ENCODE data around the gene SENP7. TPM values are rescaled to one million over a fixed set of nuclear protein-coding genes. Genes with fewer than 3 reads are reported as not detected.
A peak's percentile ranks its signal among the peaks of the same experiment; 100 is the strongest.
"Not testable (repeated sequence)": the region's sequence is repeated elsewhere in the genome, so short reads cannot be mapped to it uniquely, and the experiment has no call there.

The SENP7 gene
- total and polyA plus RNA-seq, 4 experiments from 2014 or later: 9.7 to 69.8 (median 40.8) TPM

DNA sequence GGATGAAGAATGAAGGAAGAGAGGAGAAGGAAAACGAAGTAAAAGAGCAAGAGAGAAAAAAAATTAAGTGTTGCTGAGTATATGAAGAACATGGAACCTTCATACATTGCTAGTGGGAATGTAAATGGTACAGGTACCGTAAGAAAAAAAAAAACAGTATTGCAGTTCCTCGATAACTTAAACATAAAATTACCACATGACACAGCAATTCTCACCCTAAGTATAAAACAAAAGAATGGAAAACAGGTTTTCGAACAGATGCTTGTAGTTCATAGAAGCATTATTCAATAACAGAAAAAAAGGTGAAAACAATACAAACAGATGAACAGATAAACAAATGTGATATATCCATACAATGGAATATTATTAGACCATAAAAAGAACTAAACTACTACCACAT lies 51.6 kb downstream of the SENP7 start:
- peak overlapping the region in 1 of 8 donors; percentile 41 for H3K4me3 Mint-ChIP-seq
- peaks cover 38 to 59% (median 41%) of the 10 kb centered on the region in 4 donors for H3K4me1 Mint-ChIP-seq
- POLR2A ChIA-PET (ENCODE audit: partially characterized antibody): no interaction called here
- DNase-seq: no peak
- Histone ChIP-seq H3K27ac (ENCODE audit: low read depth, low read length) (no peak overlapping the region), H3K4me1 (ENCODE audit: insufficient read depth, low read length) (peaks cover 17% of the 10 kb centered on the region), H3K9me3 (ENCODE audit: control insufficient read depth in 1 of 2, low read length in 2 of 2) (no peaks in the 10 kb centered on the region), H3K36me3 (ENCODE audit: insufficient read depth, low read length) (peaks cover 10% of the 10 kb centered on the region), H3K27me3 (ENCODE audit: insufficient read depth, low read length) (no peaks in the 10 kb centered on the region), H3K4me3 (ENCODE audit: low read length in 2 of 2) (no peak overlapping the region)
- peak overlapping the region in 4 of 7 donors; percentile 18 to 75 (median 38) for H3K27ac Mint-ChIP-seq
- peaks cover 35 to 39% of the 10 kb centered on the region in 2 donors for H3K36me3 Mint-ChIP-seq
- CTCF ChIA-PET (ENCODE audit: partially characterized antibody): no interaction called here
- H3K27me3 Mint-ChIP-seq: no peaks in the 10 kb centered on the region
- intact Hi-C loops (cut with micrococcal nuclease): loop anchor here (10.0 kb wide), 1 partner anchor 47 kb away; no protein-coding TSS in a partner anchor
- H3K9me3 Mint-ChIP-seq: peaks cover 0 to 2% (median 0%) of the 10 kb centered on the region in 8 donors

DNA sequence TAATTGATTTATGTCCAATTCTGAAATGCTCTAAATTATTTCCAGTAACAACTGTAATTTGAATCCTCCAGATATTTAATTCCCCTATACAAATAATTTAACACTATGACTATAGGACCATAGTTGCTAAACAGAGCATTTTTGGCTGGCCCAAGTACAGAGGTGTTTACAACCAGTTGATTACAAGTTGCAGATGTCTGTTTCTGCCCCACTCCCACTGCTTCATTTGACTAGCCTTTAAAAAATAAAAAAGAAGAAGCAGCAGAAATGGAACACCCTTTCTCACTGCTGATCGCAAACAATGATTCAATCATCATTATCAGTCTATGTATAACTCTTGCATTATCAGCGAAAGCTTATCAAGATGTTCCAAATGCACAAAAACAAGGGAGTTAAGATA lies 54.6 kb downstream of the SENP7 start:
- ChIA-PET POLR2A (ENCODE audit: partially characterized antibody) (no interaction called here), CTCF (ENCODE audit: partially characterized antibody) (no interaction called here)

DNA sequence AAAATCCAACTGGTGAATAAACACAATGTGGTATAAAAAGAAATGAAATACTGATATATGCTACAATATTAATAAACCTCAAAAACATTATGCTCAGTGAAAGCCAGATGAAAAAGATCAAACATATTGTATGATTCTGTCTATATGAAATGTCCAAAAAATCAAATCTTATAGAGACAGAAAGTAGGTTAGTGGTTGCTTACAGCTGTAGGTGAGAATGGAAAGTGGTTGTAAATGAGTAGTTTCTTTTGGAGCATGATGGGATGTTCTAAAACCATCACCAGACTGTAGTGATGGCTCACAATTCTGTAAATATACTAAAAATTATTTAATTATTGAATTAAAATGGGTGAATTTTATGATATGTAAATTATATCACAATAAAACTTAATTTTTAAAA lies 58.4 kb downstream of the SENP7 start:
- CTCF ChIA-PET (ENCODE audit: partially characterized antibody): no interaction called here
- Histone ChIP-seq H3K36me3 (ENCODE audit: insufficient read depth, low read length) (peaks cover 14% of the 10 kb centered on the region), H3K9me3 (ENCODE audit: control insufficient read depth in 1 of 2, low read length in 2 of 2) (no peaks in the 10 kb centered on the region), H3K4me1 (ENCODE audit: insufficient read depth, low read length) (no peaks in the 10 kb centered on the region), H3K27me3 (ENCODE audit: insufficient read depth, low read length) (no peaks in the 10 kb centered on the region), H3K27ac (ENCODE audit: low read depth, low read length) (no peak overlapping the region), H3K4me3 (ENCODE audit: low read length in 2 of 2) (no peak overlapping the region)
- POLR2A ChIA-PET (ENCODE audit: partially characterized antibody): no interaction called here
- no peaks in the 10 kb centered on the region for H3K27me3 Mint-ChIP-seq
- H3K4me3 Mint-ChIP-seq: no peak overlapping the region
- H3K4me1 Mint-ChIP-seq: peaks cover 26 to 28% (median 27%) of the 10 kb centered on the region in 4 donors
- H3K36me3 Mint-ChIP-seq: peaks cover 39 to 40% of the 10 kb centered on the region in 2 donors
- intact Hi-C loops (cut with micrococcal nuclease): no loop called here
- peaks cover 0 to 5% (median 0%) of the 10 kb centered on the region in 8 donors for H3K9me3 Mint-ChIP-seq
- no peak for DNase-seq
- peak overlapping the region in 3 of 7 donors; percentile 13 to 23 (median 13) for H3K27ac Mint-ChIP-seq

More for the DNA sequence above, 54.6 kb downstream of the SENP7 start:
- Histone ChIP-seq H3K4me3 (ENCODE audit: low read length in 2 of 2) (no peak overlapping the region), H3K27ac (ENCODE audit: low read depth, low read length) (no peak overlapping the region), H3K27me3 (ENCODE audit: insufficient read depth, low read length) (no peaks in the 10 kb centered on the region), H3K9me3 (ENCODE audit: control insufficient read depth in 1 of 2, low read length in 2 of 2) (no peaks in the 10 kb centered on the region), H3K4me1 (ENCODE audit: insufficient read depth, low read length) (no peaks in the 10 kb centered on the region), H3K36me3 (ENCODE audit: insufficient read depth, low read length) (peaks cover 14% of the 10 kb centered on the region)
- intact Hi-C loops (cut with micrococcal nuclease): no loop called here
- Mint-ChIP-seq H3K27ac (no peak overlapping the region), H3K9me3 (peaks cover 0 to 2% (median 0%) of the 10 kb centered on the region in 8 donors), H3K4me1 (peaks cover 27 to 34% (median 30%) of the 10 kb centered on the region in 4 donors), H3K4me3 (no peak overlapping the region), H3K27me3 (no peaks in the 10 kb centered on the region), H3K36me3 (peaks cover 37 to 41% of the 10 kb centered on the region in 2 donors)
- no peak for DNase-seq

DNA sequence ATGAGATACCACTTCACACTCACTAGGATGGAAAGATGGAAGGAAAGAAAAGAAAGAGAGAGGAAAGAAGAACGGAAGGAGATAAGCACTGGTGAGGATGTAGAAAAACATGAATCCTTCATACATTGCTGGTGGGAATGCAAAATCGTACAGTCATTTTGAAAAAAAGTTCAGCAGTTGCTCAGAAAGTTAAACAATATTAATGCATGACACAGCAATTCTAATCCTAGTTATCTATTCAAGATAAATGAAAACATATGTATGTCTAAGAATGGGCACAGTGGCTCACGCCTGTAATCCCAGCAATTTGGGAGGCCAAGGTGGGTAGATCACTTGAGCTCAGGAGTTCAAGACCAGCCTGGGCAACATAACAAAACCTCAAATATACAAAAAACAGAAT lies 59.1 kb downstream of the SENP7 start:
- peak overlapping the region in 4 of 7 donors; percentile 26 to 86 (median 47) for H3K27ac Mint-ChIP-seq
- H3K4me1 Mint-ChIP-seq: peaks cover 25 to 32% (median 27%) of the 10 kb centered on the region in 4 donors
- H3K9me3 Mint-ChIP-seq: peaks cover 0 to 5% (median 0%) of the 10 kb centered on the region in 8 donors
- peaks cover 14% of the 10 kb centered on the region for H3K36me3 ChIP-seq (ENCODE audit: insufficient read depth, low read length)
- ChIA-PET POLR2A (ENCODE audit: partially characterized antibody) (no interaction called here), CTCF (ENCODE audit: partially characterized antibody) (no interaction called here)
- H3K4me3 ChIP-seq (ENCODE audit: low read length in 2 of 2): no peak overlapping the region
- no peak for DNase-seq
- H3K27me3 ChIP-seq (ENCODE audit: insufficient read depth, low read length): no peaks in the 10 kb centered on the region
- no peak overlapping the region for H3K27ac ChIP-seq (ENCODE audit: low read depth, low read length)
- no peaks in the 10 kb centered on the region for H3K27me3 Mint-ChIP-seq
- peaks cover 40 to 44% of the 10 kb centered on the region in 2 donors for H3K36me3 Mint-ChIP-seq
- H3K9me3 ChIP-seq (ENCODE audit: control insufficient read depth in 1 of 2, low read length in 2 of 2): no peaks in the 10 kb centered on the region
- no peak overlapping the region for H3K4me3 Mint-ChIP-seq
- H3K4me1 ChIP-seq (ENCODE audit: insufficient read depth, low read length): no peaks in the 10 kb centered on the region
- intact Hi-C loops (cut with micrococcal nuclease): no loop called here

DNA sequence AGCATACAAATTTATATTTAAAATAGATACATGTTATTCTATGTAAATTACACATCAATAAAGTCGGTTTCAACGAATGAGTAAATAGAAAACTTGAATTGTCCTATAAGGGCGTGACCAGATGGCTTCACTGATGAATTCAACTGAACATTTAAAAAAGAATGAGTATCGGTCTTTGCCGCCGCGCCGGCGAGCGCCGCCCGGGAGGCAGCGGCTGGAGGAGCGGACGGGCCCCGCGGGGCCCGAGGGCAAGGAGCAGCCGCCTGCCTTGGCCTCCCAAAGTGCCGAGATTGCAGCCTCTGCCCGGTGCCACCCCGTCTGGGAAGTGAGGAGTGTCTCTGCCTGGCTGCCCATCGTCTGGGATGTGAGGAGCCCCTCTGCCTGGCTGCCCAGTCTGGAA lies 74.4 kb downstream of the SENP7 start:
- DNase-seq; H3K27me3 ChIP-seq (ENCODE audit: insufficient read depth, low read length); H3K9me3 ChIP-seq (ENCODE audit: control insufficient read depth in 1 of 2, low read length in 2 of 2); CTCF ChIA-PET (ENCODE audit: partially characterized antibody); H3K4me3 Mint-ChIP-seq; H3K27ac Mint-ChIP-seq; H3K27me3 Mint-ChIP-seq; H3K36me3 ChIP-seq (ENCODE audit: insufficient read depth, low read length); intact Hi-C loops (cut with micrococcal nuclease); H3K4me1 ChIP-seq (ENCODE audit: insufficient read depth, low read length); POLR2A ChIA-PET (ENCODE audit: partially characterized antibody); H3K27ac ChIP-seq (ENCODE audit: low read depth, low read length); H3K4me3 ChIP-seq (ENCODE audit: low read length in 2 of 2): not testable (repeated sequence)
- H3K36me3 Mint-ChIP-seq: peaks cover 48 to 55% of the 10 kb centered on the region in 2 donors
- peaks cover 2 to 35% (median 21%) of the 10 kb centered on the region in 8 donors for H3K9me3 Mint-ChIP-seq
- peaks cover 35 to 46% (median 44%) of the 10 kb centered on the region in 4 donors for H3K4me1 Mint-ChIP-seq

DNA sequence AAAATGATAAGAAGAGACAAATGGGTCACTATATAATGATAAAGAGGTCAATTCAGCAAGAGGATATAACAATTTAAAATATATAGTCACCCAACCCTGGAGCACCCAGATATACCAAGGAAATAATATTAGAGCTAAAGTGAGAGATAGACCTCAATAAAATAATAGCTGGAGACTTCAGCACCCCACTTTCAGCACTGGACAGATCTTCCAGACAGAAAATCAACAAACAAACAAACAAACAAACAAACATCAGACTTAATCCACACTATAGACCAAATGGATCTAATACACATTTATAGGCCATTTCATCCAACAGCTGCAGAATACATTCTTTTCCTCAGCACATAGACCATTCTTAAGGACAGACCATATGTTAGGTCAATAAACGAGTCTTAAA lies 79.4 kb downstream of the SENP7 start:
- Mint-ChIP-seq H3K9me3 (peaks cover 0 to 44% (median 25%) of the 10 kb centered on the region in 8 donors), H3K27ac (peak overlapping the region in 1 of 7 donors; percentile 19), H3K36me3 (peaks cover 37 to 55% of the 10 kb centered on the region in 2 donors), H3K4me3 (no peak overlapping the region), H3K4me1 (peaks cover 23 to 45% (median 37%) of the 10 kb centered on the region in 4 donors), H3K27me3 (no peaks in the 10 kb centered on the region)
- Histone ChIP-seq H3K27ac (ENCODE audit: low read depth, low read length) (no peak overlapping the region), H3K4me3 (ENCODE audit: low read length in 2 of 2) (no peak overlapping the region), H3K36me3 (ENCODE audit: insufficient read depth, low read length) (no peaks in the 10 kb centered on the region), H3K9me3 (ENCODE audit: control insufficient read depth in 1 of 2, low read length in 2 of 2) (no peaks in the 10 kb centered on the region), H3K27me3 (ENCODE audit: insufficient read depth, low read length) (no peaks in the 10 kb centered on the region), H3K4me1 (ENCODE audit: insufficient read depth, low read length) (no peaks in the 10 kb centered on the region)
- POLR2A ChIA-PET (ENCODE audit: partially characterized antibody): no interaction called here
- CTCF ChIA-PET (ENCODE audit: partially characterized antibody): no interaction called here
- intact Hi-C loops (cut with micrococcal nuclease): no loop called here
- DNase-seq: no peak

DNA sequence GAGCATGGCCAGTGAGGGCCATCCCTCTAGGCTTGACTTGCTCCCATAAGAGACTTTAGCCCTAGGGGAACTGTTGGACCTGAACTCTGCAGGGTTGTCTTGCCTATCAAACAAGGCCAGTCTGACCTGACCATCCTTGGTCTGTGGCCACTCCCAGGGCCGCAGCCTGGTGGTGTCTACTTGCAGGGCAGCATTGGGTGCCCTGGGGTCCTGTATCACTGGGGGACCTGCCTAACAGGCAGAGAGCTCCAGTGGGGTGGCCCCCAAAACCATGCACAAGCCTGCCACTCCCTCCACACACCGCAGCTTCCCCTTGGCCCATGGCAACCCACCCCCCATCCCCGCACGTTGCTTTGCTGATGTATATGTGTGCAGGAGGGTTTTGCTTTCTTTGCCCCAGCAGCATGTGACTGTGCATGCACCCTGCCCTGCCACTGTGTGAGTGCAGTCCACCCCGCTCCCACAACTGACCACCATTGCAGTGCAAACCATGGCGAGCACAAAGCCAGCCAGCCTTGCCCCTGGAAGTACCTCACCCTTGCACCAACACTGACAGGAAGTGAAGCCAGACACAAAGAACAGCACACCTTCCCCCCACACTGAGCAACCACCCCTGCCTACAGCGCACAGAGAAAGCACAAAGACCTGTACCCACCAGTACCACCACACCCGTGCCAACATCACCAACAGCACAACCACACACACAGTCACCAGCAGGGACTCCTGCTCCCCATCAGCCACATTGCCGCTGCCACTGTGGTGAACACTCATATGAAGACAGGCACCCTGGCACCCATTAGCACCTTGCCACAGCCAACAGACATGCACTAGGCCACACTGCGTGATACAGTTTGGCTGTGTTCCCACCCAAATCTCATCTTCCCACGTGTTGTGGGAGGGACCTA lies 88.8 kb downstream of the SENP7 start:
- H3K27me3 Mint-ChIP-seq: no peaks in the 10 kb centered on the region
- POLR2A ChIA-PET (ENCODE audit: partially characterized antibody): no interaction called here

More for the DNA sequence above, 88.8 kb downstream of the SENP7 start:
- intact Hi-C loops (cut with micrococcal nuclease): no loop called here
- H3K4me3 Mint-ChIP-seq: peak overlapping the region in 4 of 8 donors; percentile 14 to 55 (median 48)
- peaks cover 24 to 38% of the 10 kb centered on the region in 2 donors for H3K36me3 Mint-ChIP-seq
- H3K4me1 Mint-ChIP-seq: peaks cover 36 to 60% (median 47%) of the 10 kb centered on the region in 4 donors
- CTCF ChIA-PET (ENCODE audit: partially characterized antibody): no interaction called here
- H3K27ac Mint-ChIP-seq: peak overlapping the region in 5 of 7 donors; percentile 12 to 78 (median 38)
- H3K9me3 ChIP-seq (ENCODE audit: control insufficient read depth in 1 of 2, low read length in 2 of 2): no peaks in the 10 kb centered on the region
- H3K4me1 ChIP-seq (ENCODE audit: insufficient read depth, low read length): peaks cover 24% of the 10 kb centered on the region
- no peak overlapping the region for H3K27ac ChIP-seq (ENCODE audit: low read depth, low read length)
- no peak overlapping the region for H3K4me3 ChIP-seq (ENCODE audit: low read length in 2 of 2)
- DNase-seq: no peak
- H3K36me3 ChIP-seq (ENCODE audit: insufficient read depth, low read length): no peaks in the 10 kb centered on the region
- peaks cover 0 to 20% (median 6%) of the 10 kb centered on the region in 8 donors for H3K9me3 Mint-ChIP-seq
- no peaks in the 10 kb centered on the region for H3K27me3 ChIP-seq (ENCODE audit: insufficient read depth, low read length)
